Measurements from ENCODE around the gene ABCC9.

Gene ABCC9

GRCh38 chr12:21759737-21760136 is 181.5 kb downstream of the ABCC9 start:
- no peak for TF ChIP-seq CTCF (IDR thresholded peaks at IDR 0.05; ENCODE audit: low read depth, low read length)
- no peak for DNase-seq
- no peaks in the 10 kb centered on the region; the same call in 1 of the 2 replicates for H3K36me3 ChIP-seq
- no peak overlapping the region for H3K4me3 ChIP-seq (ENCODE audit: low read depth, low read length)
- no peaks in the 10 kb centered on the region for H3K9me3 ChIP-seq (ENCODE audit: severe bottlenecking)
- no peak overlapping the region for H3K27ac ChIP-seq
- H3K27me3 ChIP-seq (ENCODE audit: insufficient read depth, low read depth, severe bottlenecking): no peaks in the 10 kb centered on the region

- no peak for DNase-seq
- Histone ChIP-seq H3K4me3 (ENCODE audit: low read depth, low read length) (no peak overlapping the region), H3K27ac (no peak overlapping the region), H3K36me3 (no peaks in the 10 kb centered on the region), H3K27me3 (ENCODE audit: insufficient read depth, low read depth, severe bottlenecking) (no peaks in the 10 kb centered on the region), H3K9me3 (ENCODE audit: severe bottlenecking) (no peaks in the 10 kb centered on the region)
- no peak for TF ChIP-seq CTCF (IDR thresholded peaks at IDR 0.05; ENCODE audit: low read depth, low read length)
These were observed 183.5 kb downstream of the ABCC9 start for GRCh38 chr12:21757735-21758134.

- H3K27ac ChIP-seq: no peak overlapping the region
- TF ChIP-seq CTCF (IDR thresholded peaks at IDR 0.05; ENCODE audit: low read depth, low read length): no peak
- H3K27me3 ChIP-seq (ENCODE audit: insufficient read depth, low read depth, severe bottlenecking): no peaks in the 10 kb centered on the region
- no peaks in the 10 kb centered on the region for H3K36me3 ChIP-seq
- no peak overlapping the region for H3K4me3 ChIP-seq (ENCODE audit: low read depth, low read length)
- no peak for DNase-seq
- no peaks in the 10 kb centered on the region for H3K9me3 ChIP-seq (ENCODE audit: severe bottlenecking)
These were observed 184.5 kb downstream of the ABCC9 start for GRCh38 chr12:21756699-21757098.

GRCh38 chr12:21751517-21751916 is 189.7 kb downstream of the ABCC9 start:
- Histone ChIP-seq H3K4me3 (ENCODE audit: low read depth, low read length) (no peak overlapping the region), H3K9me3 (ENCODE audit: severe bottlenecking) (no peaks in the 10 kb centered on the region), H3K27ac (no peak overlapping the region), H3K27me3 (ENCODE audit: insufficient read depth, low read depth, severe bottlenecking) (no peaks in the 10 kb centered on the region), H3K36me3 (no peaks in the 10 kb centered on the region)
- no peak for TF ChIP-seq CTCF (IDR thresholded peaks at IDR 0.05; ENCODE audit: low read depth, low read length)
- no peak for DNase-seq
